ENCODE measurements around the gene SLAMF1.

- TF ChIP-seq CTCF (IDR thresholded peaks at IDR 0.05) = no peak
- TF ChIP-seq POLR2A (IDR thresholded peaks at IDR 0.05; ENCODE audit: low read depth) = no peak
- no peak for TF ChIP-seq POLR2AphosphoS5 (IDR thresholded peaks at IDR 0.05)
These were observed 13.4 kb downstream of the SLAMF1 start for GRCh38 chr1:160633330-160633903.
